ENCODE data around the gene ETV6. TPM values are rescaled to one million over a fixed set of nuclear protein-coding genes. Genes with fewer than 3 reads are reported as not detected.

Gene ETV6
- total RNA-seq, 6 donors from 2014 or later: 22.2 to 93.2 (median 37.5) TPM

GRCh38 chr12:11710431-11710830, 61.0 kb downstream of the ETV6 start:
- peak overlapping the region in 2 of 4 donors; percentile 4 to 35 for H3K27ac ChIP-seq
- peaks cover 22 to 59% (median 31%) of the 10 kb centered on the region in 4 donors for H3K4me1 ChIP-seq
- no peak overlapping the region for H3K4me3 ChIP-seq
- DNase-seq: no peak
- WGBS, 2 donors: 93 to 98% methylated on average over 6 of the region's 6 CpGs
- H3K27me3 ChIP-seq: no peaks in the 10 kb centered on the region
- no peak for ATAC-seq (ENCODE audit: low FRiP score in 2 of 2)
- no peaks in the 10 kb centered on the region for H3K36me3 ChIP-seq
- no peaks in the 10 kb centered on the region for H3K9me3 ChIP-seq
- no peak for TF ChIP-seq POLR2A (IDR thresholded peaks at IDR 0.05)
- no peak for TF ChIP-seq CTCF (IDR thresholded peaks at IDR 0.05)
- TF ChIP-seq POLR2AphosphoS5 (IDR thresholded peaks at IDR 0.05): no peak
- no peak for TF ChIP-seq EP300 (IDR thresholded peaks at IDR 0.05)

GRCh38 chr12:11710906-11711305, 61.4 kb downstream of the ETV6 start:
- Histone ChIP-seq H3K27ac (peak overlapping the region in 2 of 4 donors; percentile 4 to 35), H3K9me3 (no peaks in the 10 kb centered on the region), H3K4me3 (no peak overlapping the region), H3K36me3 (no peaks in the 10 kb centered on the region), H3K4me1 (peaks cover 18 to 54% (median 29%) of the 10 kb centered on the region in 4 donors), H3K27me3 (no peaks in the 10 kb centered on the region)
- TF ChIP-seq POLR2A (IDR thresholded peaks at IDR 0.05): no peak
- no peak for TF ChIP-seq POLR2AphosphoS5 (IDR thresholded peaks at IDR 0.05)
- TF ChIP-seq EP300 (IDR thresholded peaks at IDR 0.05): no peak
- no peak for TF ChIP-seq CTCF (IDR thresholded peaks at IDR 0.05)
- no peak for DNase-seq
- no peak for ATAC-seq (ENCODE audit: low FRiP score in 2 of 2)
- 56 to 60% methylated on average over 3 of the region's 3 CpGs for WGBS, 2 donors

GRCh38 chr12:11711651-11712327, 62.3 kb downstream of the ETV6 start:
- no peaks in the 10 kb centered on the region for H3K27me3 ChIP-seq
- no peaks in the 10 kb centered on the region for H3K9me3 ChIP-seq
- no peak for DNase-seq
- peaks cover 16 to 50% (median 25%) of the 10 kb centered on the region in 4 donors for H3K4me1 ChIP-seq
- H3K4me3 ChIP-seq: no peak overlapping the region
- no peak for TF ChIP-seq POLR2AphosphoS5 (IDR thresholded peaks at IDR 0.05)
- peak in 1 of 4 donors; percentile 73 for TF ChIP-seq EP300 (IDR thresholded peaks at IDR 0.05)
- no peak for TF ChIP-seq CTCF (IDR thresholded peaks at IDR 0.05)
- TF ChIP-seq POLR2A (IDR thresholded peaks at IDR 0.05): no peak
- no peaks in the 10 kb centered on the region for H3K36me3 ChIP-seq
- 74 to 75% methylated on average over 9 of the region's 9 CpGs for WGBS, 2 donors
- peak in 1 of 2 donors; percentile 52 for ATAC-seq (ENCODE audit: low FRiP score in 2 of 2)
- peak overlapping the region in 3 of 4 donors; percentile 48 to 64 (median 63) for H3K27ac ChIP-seq

GRCh38 chr12:11712491-11712890, 63.0 kb downstream of the ETV6 start:
- no peaks in the 10 kb centered on the region for H3K27me3 ChIP-seq
- TF ChIP-seq POLR2AphosphoS5 (IDR thresholded peaks at IDR 0.05) (no peak), POLR2A (IDR thresholded peaks at IDR 0.05) (no peak), CTCF (IDR thresholded peaks at IDR 0.05) (no peak), EP300 (IDR thresholded peaks at IDR 0.05) (no peak)
- DNase-seq: no peak
- H3K27ac ChIP-seq: peak overlapping the region in 2 of 4 donors; percentile 63 to 64
- no peak overlapping the region for H3K4me3 ChIP-seq
- H3K36me3 ChIP-seq: no peaks in the 10 kb centered on the region
- WGBS, 2 donors: 93 to 97% methylated on average over 6 of the region's 6 CpGs
- ATAC-seq (ENCODE audit: low FRiP score in 2 of 2): no peak
- no peaks in the 10 kb centered on the region for H3K9me3 ChIP-seq
- H3K4me1 ChIP-seq: peaks cover 15 to 48% (median 20%) of the 10 kb centered on the region in 4 donors

- Histone ChIP-seq H3K4me1 (peaks cover 17 to 48% (median 24%) of the 10 kb centered on the region in 4 donors), H3K9me3 (no peaks in the 10 kb centered on the region), H3K4me3 (no peak overlapping the region), H3K36me3 (no peaks in the 10 kb centered on the region), H3K27me3 (no peaks in the 10 kb centered on the region), H3K27ac (no peak overlapping the region)
- 87 to 88% methylated on average over 4 of the region's 4 CpGs for WGBS, 2 donors
- TF ChIP-seq CTCF (IDR thresholded peaks at IDR 0.05): no peak
- no peak for TF ChIP-seq EP300 (IDR thresholded peaks at IDR 0.05)
- TF ChIP-seq POLR2A (IDR thresholded peaks at IDR 0.05): no peak
- TF ChIP-seq POLR2AphosphoS5 (IDR thresholded peaks at IDR 0.05): no peak
- ATAC-seq (ENCODE audit: low FRiP score in 2 of 2) (no peak), DNase-seq (no peak)
These were observed 63.7 kb downstream of the ETV6 start for GRCh38 chr12:11713202-11713601.

Measured in upper lobe of left lung (tissue), 6 donors.